ENCODE results near the gene GALK2.
"Not testable (repeated sequence)": the region's sequence is repeated elsewhere in the genome, so short reads cannot be mapped to it uniquely, and the experiment has no call there.

GALK2 gene

GRCh38 chr15:49223536-49224274, 53.7 kb downstream of the GALK2 start:
- DNase-seq (ENCODE audit: low read depth), result no peak

DNA sequence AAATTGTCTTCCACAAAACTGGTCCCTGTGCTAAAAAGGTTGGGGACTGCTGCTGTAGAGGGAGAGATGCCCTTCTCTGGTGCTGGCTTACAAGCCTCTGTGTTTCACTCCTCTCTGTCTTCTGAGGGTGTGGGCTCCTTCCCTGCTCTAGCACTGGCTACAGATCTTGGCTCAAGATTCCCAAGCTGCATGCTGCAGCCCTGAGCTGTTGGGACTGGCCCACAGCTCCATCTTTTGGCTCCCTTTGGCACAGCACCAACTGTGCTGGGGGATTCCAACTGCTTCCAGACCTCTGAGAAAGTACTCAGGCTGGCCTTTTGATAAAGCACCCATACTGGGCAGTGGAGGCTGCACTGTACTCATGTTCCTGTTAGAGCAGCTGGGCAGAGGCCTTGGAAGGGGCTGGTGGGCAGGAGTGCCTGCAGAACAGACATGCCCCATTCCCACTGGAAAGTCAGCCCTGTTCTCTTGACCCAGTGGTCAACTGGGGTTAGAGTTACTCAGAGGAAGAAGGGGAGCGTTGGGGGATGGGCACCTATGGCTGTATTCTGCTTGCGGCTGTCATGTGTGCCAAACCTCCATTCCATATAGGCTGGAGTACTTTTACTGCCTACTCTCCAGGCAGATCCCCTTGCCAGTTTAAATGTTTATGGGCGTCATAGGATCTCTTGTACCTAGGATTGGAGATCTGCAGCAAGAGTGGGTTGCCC, 55.7 kb downstream of the GALK2 start:
- no peak for DNase-seq (ENCODE audit: low read depth)

GRCh38 chr15:49227602-49228001, 57.6 kb downstream of the GALK2 start:
- no peak for DNase-seq (ENCODE audit: low read depth)

DNA sequence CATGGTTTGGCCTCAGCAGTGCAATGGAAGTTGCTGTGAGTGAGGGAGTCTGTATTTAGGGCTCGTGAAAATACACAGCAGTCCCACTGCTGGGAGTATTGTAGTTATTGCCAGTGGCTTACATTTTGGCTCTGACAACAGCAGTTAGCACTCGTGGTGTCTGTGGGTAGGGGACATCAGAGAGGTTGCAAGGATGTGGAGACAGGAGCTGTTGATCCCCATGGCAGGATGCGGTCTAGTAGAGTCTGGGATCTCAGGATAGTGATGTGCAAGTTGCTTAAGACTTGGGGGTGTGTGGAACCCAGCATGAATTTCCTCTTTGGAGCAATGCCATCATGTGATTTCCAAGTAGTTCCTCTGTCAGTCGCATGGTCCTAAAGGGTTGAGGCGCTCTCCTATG, 59.9 kb downstream of the GALK2 start:
- DNase-seq (ENCODE audit: low read depth), result no peak

GRCh38 chr15:49232236-49232806, 62.3 kb downstream of the GALK2 start:
- no peak for DNase-seq (ENCODE audit: low read depth)

- DNase-seq (ENCODE audit: low read depth), result no peak
Measured at GRCh38 chr15:49235446-49236124, 65.5 kb downstream of the GALK2 start.

DNA sequence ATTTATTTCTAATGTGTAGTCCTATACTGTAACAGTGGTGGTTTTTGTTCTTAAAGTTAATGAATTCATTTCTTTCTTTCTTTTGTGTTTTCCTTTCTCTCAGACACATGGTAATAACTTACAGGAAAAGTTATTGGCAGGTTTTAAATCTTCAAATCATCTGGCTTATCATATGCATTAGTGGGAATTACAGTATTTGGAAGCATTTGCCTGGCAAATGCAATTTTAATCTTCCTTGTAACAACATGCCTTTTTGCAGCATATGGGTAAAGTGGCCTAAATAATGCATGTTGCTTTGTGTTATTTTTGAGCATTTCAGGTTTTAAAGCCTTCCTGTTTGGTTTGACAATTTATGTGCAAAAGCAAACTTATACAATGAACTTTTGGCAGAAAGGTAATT, 66.8 kb downstream of the GALK2 start:
- DNase-seq (ENCODE audit: low read depth), result no peak

DNA sequence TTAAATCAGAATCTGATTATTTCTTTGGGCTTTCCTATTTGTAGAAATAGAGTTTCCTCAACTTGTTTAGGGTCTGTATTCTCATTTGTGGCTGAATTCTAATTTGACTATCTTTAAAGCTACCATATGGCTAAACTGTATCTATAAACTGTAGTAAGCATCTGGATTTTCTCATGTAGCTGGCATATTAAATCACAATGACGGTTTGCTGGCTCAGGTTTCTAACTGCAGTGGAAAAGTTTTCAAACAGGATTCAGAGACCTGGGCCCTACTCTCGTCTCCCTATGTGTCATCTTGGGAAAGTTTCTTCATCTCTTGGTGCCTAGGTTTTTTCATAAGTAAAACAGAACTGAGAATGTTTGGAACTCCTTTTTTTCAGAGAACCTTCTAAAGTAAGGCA, 68.3 kb downstream of the GALK2 start:
- no peak for DNase-seq (ENCODE audit: low read depth)

GRCh38 chr15:49239105-49239504, 69.1 kb downstream of the GALK2 start:
- DNase-seq (ENCODE audit: low read depth), result no peak

GRCh38 chr15:49242820-49243219, 72.8 kb downstream of the GALK2 start:
- no peak for DNase-seq (ENCODE audit: low read depth)

DNA sequence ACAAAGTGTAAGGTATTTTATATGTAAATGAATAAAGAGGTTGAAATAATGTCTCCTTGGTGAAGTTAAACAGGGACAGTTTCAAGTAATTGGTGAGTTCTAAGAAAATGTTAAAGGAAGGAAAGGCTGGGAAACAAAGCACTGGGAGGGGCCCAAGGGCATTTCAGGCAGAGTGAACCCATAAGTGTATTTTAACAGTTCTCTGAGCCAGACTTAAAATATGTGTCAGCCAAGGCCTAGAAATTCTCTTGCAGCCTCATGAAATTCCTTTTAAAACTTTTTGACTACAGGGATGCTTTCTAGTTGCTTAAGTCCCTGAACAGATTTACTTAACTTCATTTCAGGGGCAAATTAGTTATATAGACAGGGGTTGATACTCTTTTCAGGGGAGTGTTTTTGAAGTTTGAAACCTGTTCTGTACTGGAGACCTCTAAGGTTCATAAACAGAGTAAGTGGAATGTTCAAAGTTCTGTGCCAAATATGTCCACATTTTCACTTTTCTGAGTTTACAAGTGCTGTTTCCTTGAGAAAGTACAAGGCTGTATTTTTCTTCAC, 77.6 kb downstream of the GALK2 start:
- no peak for DNase-seq (ENCODE audit: low read depth)

DNA sequence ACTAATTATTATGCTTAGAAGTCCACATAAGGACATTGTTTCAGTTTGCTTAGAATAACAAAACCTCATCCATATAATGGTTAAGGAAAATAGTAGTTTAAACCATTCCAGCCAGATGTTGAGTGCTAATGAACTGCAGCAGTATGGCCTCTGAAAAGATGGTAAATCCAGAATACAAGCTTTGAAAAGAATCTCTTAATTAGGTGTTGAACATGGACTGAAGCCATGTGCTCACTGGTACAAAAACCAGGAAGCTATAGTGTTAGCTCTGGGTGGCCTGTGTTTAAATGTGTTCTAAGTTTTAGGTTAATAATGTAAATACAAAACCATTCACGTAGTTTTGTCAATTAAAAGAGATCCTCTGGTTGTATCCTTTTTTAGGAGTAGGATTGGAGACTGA, 78.2 kb downstream of the GALK2 start:
- DNase-seq (ENCODE audit: low read depth), result no peak

DNA sequence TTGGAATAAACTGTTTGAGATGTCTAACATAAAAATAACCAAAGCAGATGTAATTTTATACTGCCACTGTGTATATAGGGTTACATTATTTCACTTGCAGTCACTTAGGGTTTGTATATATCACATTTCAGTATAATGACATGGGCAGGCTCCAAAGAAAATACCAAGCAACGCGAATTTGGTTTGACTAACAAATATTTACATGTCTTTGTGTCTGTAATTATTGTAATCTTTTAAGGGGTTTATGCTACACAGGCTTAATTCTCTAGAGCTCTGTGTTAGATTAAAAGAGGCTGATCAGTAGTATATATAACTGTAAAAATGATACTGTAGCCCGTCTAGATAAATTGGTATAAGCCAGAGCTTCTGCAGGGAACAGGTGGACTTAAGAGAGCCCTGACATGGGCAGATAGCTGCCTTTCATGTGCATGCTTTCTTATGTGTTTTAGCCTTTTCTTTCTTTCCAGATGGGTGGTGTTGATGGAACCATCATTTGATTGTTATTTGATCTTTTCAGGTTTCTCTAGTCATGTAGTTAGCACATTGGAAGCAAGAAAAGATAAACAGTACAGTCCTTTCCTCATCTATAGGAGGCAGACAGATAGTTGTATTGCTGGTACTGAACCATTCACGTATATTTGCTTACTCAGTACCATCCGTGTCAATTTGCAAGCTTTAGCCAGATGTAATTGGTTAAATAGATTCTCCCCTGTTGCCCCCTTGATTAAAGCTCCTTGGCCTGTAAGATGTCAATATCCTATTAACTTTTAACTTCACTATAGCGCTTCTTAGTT, 86.1 kb downstream of the GALK2 start:
- DNase-seq (ENCODE audit: low read depth), result no peak

- DNase-seq (ENCODE audit: low read depth), result not testable (repeated sequence)
Measured at GRCh38 chr15:49265117-49265516, 95.1 kb downstream of the GALK2 start.

DNA sequence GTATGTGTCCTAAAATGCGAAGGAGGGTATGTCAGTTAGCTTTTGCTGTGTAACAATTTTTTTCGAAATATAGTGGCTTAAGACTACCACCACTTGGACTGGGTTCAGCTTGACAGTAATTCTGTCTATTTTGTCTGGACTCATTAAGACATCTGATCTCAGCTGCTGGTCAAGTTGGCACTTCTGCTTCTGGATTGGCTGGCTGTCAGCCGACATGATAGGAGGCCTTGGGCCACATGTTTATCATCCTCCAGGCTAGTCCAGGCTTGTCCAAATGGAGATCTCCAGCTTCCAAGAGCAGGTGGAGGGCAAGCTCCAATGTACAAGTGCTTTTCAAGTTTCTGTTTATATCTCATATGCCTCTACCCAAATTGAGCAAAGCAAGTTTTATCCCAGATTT, 95.9 kb downstream of the GALK2 start:
- DNase-seq (ENCODE audit: low read depth), result no peak

GRCh38 chr15:49270541-49271421, 100.7 kb downstream of the GALK2 start:
- no peak for DNase-seq (ENCODE audit: low read depth)

DNA sequence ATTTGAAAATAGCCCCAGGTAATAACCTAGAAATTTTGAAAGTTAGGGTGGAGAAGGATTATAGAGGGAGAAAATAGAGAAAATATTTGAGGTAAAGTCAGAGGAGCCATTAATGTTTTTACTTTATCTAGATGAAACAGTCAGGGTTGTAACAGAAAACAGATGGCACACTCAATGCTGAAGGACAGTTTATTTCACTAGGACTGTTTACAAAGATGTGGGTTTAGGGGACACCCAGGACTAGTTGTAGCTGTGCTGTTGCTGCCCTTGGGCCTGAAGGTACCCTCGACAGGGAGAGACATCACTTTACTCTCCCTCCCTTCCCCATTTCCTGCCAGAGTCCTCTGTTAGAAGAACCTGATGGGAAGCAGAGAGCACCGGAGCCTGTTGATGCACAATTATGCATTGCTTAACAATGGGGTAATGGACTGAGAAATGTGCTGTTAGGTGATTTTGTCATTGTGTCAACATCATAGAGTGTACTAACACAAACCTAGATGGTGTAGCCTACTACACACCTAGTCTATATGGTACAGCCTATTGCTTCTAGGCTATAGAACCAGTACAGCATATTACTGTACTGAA, 103.8 kb downstream of the GALK2 start:
- no peak for DNase-seq (ENCODE audit: low read depth)

GRCh38 chr15:49278751-49279150, 108.7 kb downstream of the GALK2 start:
- no peak for DNase-seq (ENCODE audit: low read depth)

- DNase-seq (ENCODE audit: low read depth), result no peak
Measured at GRCh38 chr15:49279521-49280456, 109.7 kb downstream of the GALK2 start.
